GM23338 (cell line): Measurements from ENCODE around the gene FBXW8.

ENCODE experiments used
- CTCF ChIP-seq, 2 experiments: fragments of 200-600 bp in 1 of 2; sonication (generic) in 1 of 2; conservative IDR thresholded peaks; 2 replicates each; pipeline versions ENCODE4 v1.5.1 to v1.6.1; 2016 to 2017; ENCODE audit warnings: antibody characterized with exemption in 2 of 2, low read depth in 2 of 2, mild to moderate bottlenecking in 2 of 2, moderate library complexity in 1 of 2
- EZH2phosphoT487 ChIP-seq: fragments of 200-600 bp; sonication (generic); IDR thresholded peaks from one replicate; pipeline ENCODE4 v1.8.1; 2018; ENCODE audit warnings: antibody characterized with exemption; ENCODE audit not compliant: unreplicated experiment
- JUNB ChIP-seq: IDR thresholded peaks from one replicate; pipeline ENCODE4 v1.6.1; 2016; ENCODE audit warnings: antibody characterized with exemption; ENCODE audit not compliant: unreplicated experiment
- POLR2AphosphoS5 ChIP-seq: IDR thresholded peaks from 2 replicates; pipeline ENCODE4 v1.6.1; 2016; ENCODE audit warnings: antibody characterized with exemption, low read depth

GRCh38 chr12:116941188-116941587 is 30.4 kb downstream of the FBXW8 start:
- TF ChIP-seq CTCF (conservative IDR thresholded peaks at IDR 0.05; ENCODE audit: low read depth in 2 of 2) (no peak), POLR2AphosphoS5 (no peak), EZH2phosphoT487 (no peak), JUNB (no peak)
